HuH-7 (cell line): ENCODE data around the gene CLMP.
A peak's percentile ranks its signal among the peaks of the same experiment; 100 is the strongest.
"Not testable (repeated sequence)": the region's sequence is repeated elsewhere in the genome, so short reads cannot be mapped to it uniquely, and the experiment has no call there.

ENCODE experiments used
- DNase-seq: peaks from one replicate; pipeline ENCODE4 v3.0.0; 2011; ENCODE audit warnings: low spot score

The CLMP gene

DNA sequence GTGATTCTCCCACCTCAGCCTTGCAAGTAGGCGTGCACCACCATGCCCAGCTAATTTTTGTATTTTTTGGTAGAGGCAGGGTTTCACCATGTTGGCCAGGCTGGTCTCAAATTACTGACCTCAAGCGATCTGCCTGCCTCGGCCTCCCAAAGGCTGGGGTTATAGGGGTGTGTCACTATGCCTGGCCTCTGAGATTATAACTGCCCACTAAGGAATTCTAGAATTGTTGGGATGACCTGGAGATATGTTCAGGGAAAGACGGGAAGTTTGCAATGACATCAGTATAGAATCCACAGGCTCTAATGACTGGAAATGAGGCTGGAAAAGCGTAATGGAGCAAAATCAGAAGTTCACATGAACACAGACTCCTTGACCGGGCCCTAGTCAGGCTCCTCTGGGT, 62.2 kb downstream of the CLMP start:
- DNase-seq, result no peak

GRCh38 chr11:123132034-123132766, 62.8 kb downstream of the CLMP start:
- not testable (repeated sequence) for DNase-seq

DNA sequence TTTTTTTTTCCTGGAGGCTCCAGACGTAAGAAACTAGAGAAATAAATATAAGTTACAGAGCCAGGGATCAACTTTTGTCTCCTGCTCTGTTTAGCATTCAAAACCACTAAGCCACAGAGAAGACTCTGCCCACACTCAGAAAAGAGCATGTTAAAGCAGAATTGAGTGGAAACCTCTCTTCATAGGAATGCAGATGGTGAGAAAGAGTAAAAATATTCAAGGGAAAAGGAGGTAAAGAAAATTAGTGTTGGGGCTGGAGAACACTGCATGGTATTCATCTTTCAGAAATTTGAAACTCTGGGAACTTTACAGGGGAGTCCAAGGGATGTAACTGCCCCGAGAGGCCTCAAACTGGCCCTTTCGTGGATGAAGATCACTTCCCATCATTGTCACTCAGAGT, 65.1 kb downstream of the CLMP start:
- DNase-seq, result no peak

DNA sequence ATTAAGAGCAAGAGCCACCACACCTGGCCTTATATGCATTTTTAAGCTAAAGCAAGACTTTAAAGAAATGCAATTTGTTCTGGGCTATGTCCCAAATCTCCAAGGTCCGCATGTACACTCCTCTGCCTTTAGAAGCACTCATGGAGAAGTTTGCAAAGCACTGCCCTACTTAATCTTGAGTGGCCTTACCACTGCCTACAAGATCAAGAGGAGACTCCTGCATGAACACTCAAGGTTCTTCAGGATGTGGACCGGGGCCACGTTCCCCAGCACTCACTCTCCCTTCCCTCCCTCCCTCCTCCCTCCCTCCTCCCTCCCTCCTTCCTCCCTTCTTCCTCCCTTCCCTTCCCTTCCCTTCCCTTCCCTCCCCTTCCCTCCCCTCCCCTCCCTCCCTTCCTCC, 69.9 kb downstream of the CLMP start:
- no peak for DNase-seq

DNA sequence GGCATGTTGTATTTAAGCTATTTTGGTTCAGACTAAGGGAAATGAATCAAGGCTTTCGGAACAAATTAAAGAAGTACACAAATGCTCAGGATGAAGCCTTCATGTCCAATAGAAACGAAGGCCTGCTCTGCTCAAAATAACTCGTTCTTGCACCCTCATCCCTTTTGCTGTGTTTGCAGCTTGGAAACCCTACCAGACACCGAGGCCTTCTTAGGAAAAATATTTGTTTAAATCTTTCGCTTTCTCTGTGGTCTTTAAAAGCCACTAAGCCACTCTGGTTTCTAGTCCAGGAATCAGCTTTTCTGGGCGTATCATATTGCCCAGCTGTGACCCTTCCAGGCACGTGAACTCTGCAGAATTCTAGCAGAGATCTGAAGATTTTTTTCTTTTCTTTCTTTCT, 72.2 kb downstream of the CLMP start:
- DNase-seq, result no peak

DNA sequence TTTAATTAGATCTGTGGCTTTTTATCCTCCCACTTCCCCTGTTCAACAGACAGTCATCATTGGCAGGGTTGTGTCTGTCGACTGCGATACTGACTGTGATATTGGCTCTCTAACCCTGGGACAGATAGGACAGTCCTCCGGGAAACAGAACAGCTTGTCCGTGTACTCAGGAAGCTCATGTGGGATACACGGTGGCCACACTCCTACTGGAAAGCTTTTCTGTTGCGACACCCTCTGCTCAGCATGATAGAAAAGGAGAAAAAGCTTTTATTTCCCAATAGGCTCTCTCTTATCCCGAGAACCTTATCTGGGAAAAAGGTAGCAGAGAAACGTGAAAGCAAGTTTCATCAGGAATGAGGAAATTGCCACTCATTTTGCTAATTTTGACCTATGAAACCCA, 72.7 kb downstream of the CLMP start:
- DNase-seq, result peak; percentile 51

GRCh38 chr11:123116486-123116885, 78.6 kb downstream of the CLMP start:
- DNase-seq, result no peak

DNA sequence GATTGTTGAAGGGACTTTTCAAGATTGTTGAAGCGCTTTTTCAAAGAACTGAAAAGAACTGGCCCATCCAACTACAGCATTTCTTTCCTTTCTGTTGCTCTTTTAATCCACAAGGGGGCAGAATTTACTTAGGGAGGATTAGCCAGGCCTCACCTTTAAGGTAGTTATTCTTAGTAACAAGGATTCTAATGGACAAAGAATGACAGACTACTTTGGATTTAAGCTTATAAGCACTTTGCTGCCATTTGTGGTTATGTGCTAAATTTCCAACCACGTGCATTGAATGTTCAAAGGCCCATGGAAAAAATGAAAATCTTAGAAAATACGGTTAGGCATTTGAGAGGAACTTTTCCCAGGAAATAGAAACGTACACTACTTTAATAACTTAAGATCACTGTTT, 83.6 kb downstream of the CLMP start:
- DNase-seq, result peak; percentile 60

GRCh38 chr11:123110397-123110796, 84.7 kb downstream of the CLMP start:
- DNase-seq, result no peak

DNA sequence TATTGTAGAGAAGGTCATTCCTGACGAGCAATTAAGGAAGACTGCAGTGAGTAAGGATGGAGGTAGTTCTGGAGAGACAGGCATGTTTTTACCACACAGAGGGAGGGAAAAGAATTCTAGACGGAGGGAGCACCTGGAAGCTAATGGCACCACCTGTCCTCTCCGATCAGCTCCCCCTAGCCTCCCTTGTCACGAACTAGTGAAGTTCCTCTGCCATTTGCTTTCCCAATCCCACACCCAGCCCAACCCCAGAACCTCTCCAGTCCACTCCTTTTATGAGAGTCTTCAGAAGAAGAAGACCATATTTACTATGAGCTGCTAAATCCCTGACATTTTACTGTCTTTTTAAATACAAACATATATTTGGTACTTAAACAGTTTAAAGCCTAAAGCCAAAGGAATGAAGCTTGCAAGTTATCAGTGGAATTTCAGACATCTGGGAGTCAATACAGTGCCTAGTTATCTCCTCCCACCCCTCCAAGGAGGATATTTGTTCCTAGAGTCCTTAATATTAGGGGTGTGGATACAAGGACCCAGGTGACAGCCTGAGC, 87.0 kb downstream of the CLMP start:
- no peak for DNase-seq

DNA sequence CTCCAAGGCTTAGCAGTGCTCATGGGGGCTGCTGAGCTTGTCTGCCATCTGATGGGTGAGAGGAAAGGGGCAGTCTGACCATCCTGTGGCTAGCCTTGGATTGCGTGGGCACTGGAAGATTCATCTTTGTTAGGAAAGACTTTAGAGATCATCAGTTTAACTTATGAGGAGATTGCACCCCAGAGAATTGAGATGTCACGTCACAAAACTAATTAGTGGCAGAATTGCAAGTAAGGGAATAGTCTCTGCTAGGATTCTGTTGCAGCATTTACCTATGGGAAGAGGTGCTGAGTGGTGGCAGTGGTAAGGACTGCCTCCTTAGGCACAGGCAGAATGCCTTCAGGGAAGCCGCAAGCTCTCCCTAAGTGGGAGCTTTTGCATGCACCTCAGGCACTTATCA, 90.4 kb downstream of the CLMP start:
- DNase-seq, result no peak

- DNase-seq, result peak; percentile 35
These were observed 91.6 kb downstream of the CLMP start for GRCh38 chr11:123103326-123103980.

- DNase-seq, result no peak
These were observed 94.5 kb downstream of the CLMP start for GRCh38 chr11:123100379-123101085.

DNA sequence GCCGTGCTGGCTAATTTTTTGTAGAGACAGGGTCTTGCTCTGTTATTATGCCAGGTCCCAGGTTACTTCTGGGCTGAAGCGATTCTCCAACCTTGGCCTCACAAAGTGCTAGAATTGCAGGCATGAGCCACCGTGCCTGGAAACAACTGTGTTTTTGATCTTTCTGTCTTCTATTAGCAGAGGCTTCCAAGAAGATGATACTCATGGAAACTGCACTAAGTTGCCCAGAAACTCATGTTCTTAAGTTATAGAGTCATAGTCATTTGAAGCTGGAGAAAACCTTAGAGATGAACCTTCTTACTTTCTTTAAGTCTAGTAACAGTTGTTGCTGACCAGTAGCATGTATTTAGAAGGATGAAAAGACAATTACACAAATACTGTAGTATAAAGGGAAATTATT, 96.1 kb downstream of the CLMP start:
- no peak for DNase-seq

GRCh38 chr11:123093739-123094138, 101.3 kb downstream of the CLMP start:
- no peak for DNase-seq

- no peak for DNase-seq
These were observed 103.5 kb downstream of the CLMP start for GRCh38 chr11:123091506-123091905.

- not testable (repeated sequence) for DNase-seq
These were observed 104.9 kb downstream of the CLMP start for GRCh38 chr11:123090168-123090567.

GRCh38 chr11:123088896-123089295, 106.2 kb downstream of the CLMP start:
- not testable (repeated sequence) for DNase-seq

GRCh38 chr11:123087657-123088056, 107.4 kb downstream of the CLMP start:
- not testable (repeated sequence) for DNase-seq

DNA sequence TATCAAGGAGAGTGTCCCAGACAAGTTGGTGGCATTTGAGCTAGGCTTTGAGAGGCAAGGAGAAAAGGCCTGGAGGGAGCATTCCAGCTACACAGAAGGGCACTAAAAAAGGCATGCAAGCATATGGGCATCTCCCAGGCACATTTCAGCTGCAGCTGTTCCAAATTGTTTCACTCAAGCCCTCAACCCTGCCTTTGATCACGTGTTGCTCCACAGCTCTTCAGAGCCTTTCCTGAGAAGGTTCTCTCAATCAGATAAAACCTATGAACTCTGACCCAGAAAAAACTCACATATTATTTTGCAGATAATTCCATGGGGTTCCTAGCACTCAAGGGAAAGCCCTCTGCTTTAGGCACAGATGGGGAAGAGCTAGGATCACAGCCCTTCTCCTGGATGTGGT, 108.7 kb downstream of the CLMP start:
- no peak for DNase-seq

DNA sequence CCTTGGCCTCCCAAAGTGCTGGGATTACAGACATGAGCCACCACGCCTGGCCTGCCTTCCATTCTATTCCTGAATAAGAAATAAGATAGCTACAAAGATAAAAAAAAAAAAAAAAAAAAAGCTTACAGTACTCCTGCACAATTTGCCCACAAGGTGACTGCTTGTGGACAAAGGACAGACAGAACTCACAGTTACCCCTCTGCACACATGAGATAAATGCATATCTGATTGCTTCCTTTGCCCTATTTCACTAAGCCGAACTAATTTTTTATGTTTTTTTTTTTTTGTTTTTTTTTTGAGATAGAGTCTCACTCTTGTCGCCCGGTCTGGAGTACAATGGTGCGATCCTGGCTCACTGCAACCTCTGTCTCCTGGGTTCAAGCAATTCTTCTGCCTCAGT, 109.6 kb downstream of the CLMP start:
- DNase-seq, result no peak

- DNase-seq, result no peak
These were observed 110.6 kb downstream of the CLMP start for GRCh38 chr11:123084454-123084853.

DNA sequence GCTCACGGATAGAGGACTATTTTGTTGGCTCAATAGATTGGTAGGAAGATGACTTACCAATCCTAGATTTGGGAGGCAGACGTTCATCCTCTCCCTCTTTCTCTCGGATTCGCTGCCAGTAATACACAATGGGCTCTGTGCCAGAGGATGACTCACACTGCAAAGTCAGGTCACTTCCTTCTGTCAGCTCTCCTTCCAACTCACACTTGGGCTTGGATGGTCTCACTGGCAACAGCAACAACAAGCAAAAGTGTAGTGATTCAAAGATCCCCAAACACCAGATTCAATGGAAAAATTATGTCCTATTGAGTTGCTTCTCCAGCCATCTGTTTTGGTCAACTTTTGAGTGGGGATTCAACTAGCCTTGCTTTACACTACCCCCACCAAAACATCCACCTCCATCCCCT, 111.4 kb downstream of the CLMP start:
- peak; percentile 18 for DNase-seq
